IMR-90 (cell line): ENCODE measurements around the gene MRPL4. TPM values are rescaled to one million over a fixed set of nuclear protein-coding genes. Genes with fewer than 3 reads are reported as not detected.

Source experiments
- ATAC-seq: fragments of 200-7000 bp; cut with Tn5 transposase; 2 replicates; pipeline ENCODE4 v1.9.1; 2020; ENCODE audit warnings: low read depth, mild to moderate bottlenecking, moderate library complexity
- BruUV-seq: library from RNA; stranded (reverse); fragments of 400-500 nt; replicated peaks from 2 replicates; lab custom pipeline; 2021; lab: Mats Ljungman, UMichigan
- CTCF ChIA-PET: fragments of 300-600 bp; formaldehyde crosslinking; extraction: SDS; loops from one replicate; lab custom pipeline; 2021; ENCODE audit warnings: antibody characterized with exemption; lab: Yijun Ruan, JAX
- POLR2A ChIA-PET: fragments of 300-600 bp; sonication (Branson Sonifier 250); formaldehyde crosslinking; loops from one replicate; lab custom pipeline; 2022; ENCODE audit warnings: antibody characterized with exemption; ENCODE audit not compliant: unreplicated experiment; lab: Charles Lee
- DNase-seq: peaks from one replicate; pipeline ENCODE4 v3.0.0; 2013
- H2AFZ ChIP-seq: replicated peaks from 2 replicates; pipeline ENCODE3; 2013; ENCODE audit warnings: low read length, mild to moderate bottlenecking; ENCODE audit not compliant: poor library complexity
- H2AK5ac ChIP-seq: 2 replicates; pipeline ENCODE4 v1.6.1; 2013; ENCODE audit warnings: low read depth, low read length, inconsistent platforms
- H2AK9ac ChIP-seq: replicated peaks from 2 replicates; pipeline ENCODE3; 2013; ENCODE audit warnings: mild to moderate bottlenecking, low read depth, low read length, moderate library complexity; ENCODE audit not compliant: poor library complexity
- H2BK120ac ChIP-seq: 2 replicates; pipeline ENCODE4 v1.6.1; 2013; ENCODE audit warnings: low read depth, low read length, inconsistent platforms
- H2BK15ac ChIP-seq: 3 replicates; pipeline ENCODE4 v1.6.1; 2013; ENCODE audit warnings: low read depth, low read length, inconsistent platforms
- H2BK20ac ChIP-seq: 2 replicates; pipeline ENCODE4 v1.6.1; 2013; ENCODE audit warnings: low read depth, mild to moderate bottlenecking, inconsistent platforms, low read length, moderate library complexity
- H2BK5ac ChIP-seq: 2 replicates; pipeline ENCODE4 v1.6.1; 2013; ENCODE audit warnings: mild to moderate bottlenecking, low read depth, low read length, inconsistent platforms; ENCODE audit not compliant: poor library complexity, severe bottlenecking
- H3K14ac ChIP-seq: replicated peaks from 2 replicates; pipeline ENCODE4 v1.6.1; 2013; ENCODE audit warnings: low read depth, low read length, inconsistent platforms
- H3K18ac ChIP-seq: 2 replicates; pipeline ENCODE4 v1.6.1; 2013; ENCODE audit warnings: low read depth, low read length, control low read depth
- H3K23ac ChIP-seq: 2 replicates; pipeline ENCODE4 v1.6.1; 2013; ENCODE audit warnings: low read depth, low read length, inconsistent platforms
- H3K27ac ChIP-seq: 2 replicates; pipeline ENCODE4 v1.5.1; 2013; ENCODE audit warnings: mild to moderate bottlenecking, control low read depth, low read length; ENCODE audit not compliant: insufficient read depth
- H3K27me3 ChIP-seq: 2 replicates; pipeline ENCODE4 v1.6.1; 2013; ENCODE audit warnings: low read length; ENCODE audit not compliant: control insufficient read depth, insufficient read depth
- H3K36me3 ChIP-seq: 2 replicates; pipeline ENCODE4 v1.6.1; 2013; ENCODE audit warnings: low read length, mixed read lengths; ENCODE audit not compliant: control insufficient read depth, insufficient read depth
- H3K4ac ChIP-seq: 2 replicates; pipeline ENCODE4 v1.6.1; 2013; ENCODE audit warnings: low read depth, low read length, inconsistent platforms
- H3K4me1 ChIP-seq: 2 replicates; pipeline ENCODE4 v1.6.1; 2013; ENCODE audit warnings: low read length, mixed read lengths; ENCODE audit not compliant: control insufficient read depth, insufficient read depth
- H3K4me2 ChIP-seq: 2 replicates; pipeline ENCODE4 v1.6.1; 2013; ENCODE audit warnings: low read depth, mild to moderate bottlenecking, control low read depth, low read length, moderate library complexity
- H3K4me3 ChIP-seq: 2 replicates; pipeline ENCODE4 v1.5.1; 2013; ENCODE audit warnings: low read depth, mild to moderate bottlenecking, control low read depth, low read length, moderate library complexity; ENCODE audit not compliant: insufficient read depth
- H3K56ac ChIP-seq: 2 replicates; pipeline ENCODE4 v1.6.1; 2013; ENCODE audit warnings: low read length, inconsistent platforms; ENCODE audit not compliant: insufficient read depth; ENCODE audit errors: extremely low read depth
- H3K79me1 ChIP-seq, 2 experiments: 2 replicates each; pipeline ENCODE4 v1.6.1; 2013; ENCODE audit warnings: low read length in 2 of 2, inconsistent platforms in 1 of 2, low read depth in 1 of 2
- H3K9ac ChIP-seq: 2 replicates; pipeline ENCODE4 v1.6.1; 2013; ENCODE audit warnings: low read depth, low read length, control low read depth
- H3K9me1 ChIP-seq: 2 replicates; pipeline ENCODE4 v1.6.1; 2013; ENCODE audit warnings: low read length, inconsistent platforms; ENCODE audit not compliant: insufficient read depth
- H3K9me3 ChIP-seq: 2 replicates; pipeline ENCODE4 v1.6.1; 2013; ENCODE audit warnings: low read length; ENCODE audit not compliant: control insufficient read depth, insufficient read depth
- H4K20me1 ChIP-seq: 2 replicates; pipeline ENCODE4 v1.6.1; 2013; ENCODE audit warnings: low read length, inconsistent platforms; ENCODE audit not compliant: insufficient read depth
- H4K5ac ChIP-seq: 2 replicates; pipeline ENCODE4 v1.6.1; 2013; ENCODE audit warnings: mild to moderate bottlenecking, low read depth, low read length, control low read depth
- H4K8ac ChIP-seq, 2 experiments: 2 replicates each; pipeline ENCODE4 v1.6.1; 2013; ENCODE audit warnings: low read depth in 2 of 2, low read length in 2 of 2, control low read depth in 1 of 2, inconsistent platforms in 1 of 2
- H4K91ac ChIP-seq: 2 replicates; pipeline ENCODE4 v1.6.1; 2013; ENCODE audit warnings: low read depth, low read length, inconsistent platforms; ENCODE audit not compliant: insufficient read depth
- BHLHE40 ChIP-seq: fragments of 150-350 bp; IDR thresholded peaks from 2 replicates; pipeline ENCODE4 v1.6.1; 2016; ENCODE audit warnings: mild to moderate bottlenecking, low read depth, low read length
- CHD1 ChIP-seq: IDR thresholded peaks from 2 replicates; pipeline ENCODE4 v1.6.1; 2012; ENCODE audit warnings: low read depth, low read length, improper control_type of control experiment
- FOS ChIP-seq: fragments of 150-350 bp; IDR thresholded peaks from 2 replicates; pipeline ENCODE4 v1.6.1; 2016; ENCODE audit warnings: low read depth, low read length
- MAFK ChIP-seq: IDR thresholded peaks from 2 replicates; pipeline ENCODE4 v1.6.1; 2012; ENCODE audit warnings: low read depth, low read length, improper control_type of control experiment
- MAZ ChIP-seq: IDR thresholded peaks from 2 replicates; pipeline ENCODE4 v1.6.1; 2012; ENCODE audit warnings: low read depth, mild to moderate bottlenecking, low read length, improper control_type of control experiment, moderate library complexity, borderline replicate concordance
- MXI1 ChIP-seq: IDR thresholded peaks from 2 replicates; pipeline ENCODE4 v1.6.1; 2012; ENCODE audit warnings: low read depth, mild to moderate bottlenecking, low read length, moderate library complexity, borderline replicate concordance
- NFE2L2 ChIP-seq: fragments of 150-350 bp; IDR thresholded peaks from 2 replicates; pipeline ENCODE4 v1.6.1; 2016; ENCODE audit warnings: low read depth, mild to moderate bottlenecking, low read length
- RAD21 ChIP-seq: IDR thresholded peaks from 2 replicates; pipeline ENCODE4 v1.6.1; 2012; ENCODE audit warnings: low read length, improper control_type of control experiment
- RCOR1 ChIP-seq: IDR thresholded peaks from 2 replicates; pipeline ENCODE4 v1.6.1; 2012; ENCODE audit warnings: mild to moderate bottlenecking, low read length, improper control_type of control experiment; ENCODE audit not compliant: insufficient replicate concordance
- RFX5 ChIP-seq: IDR thresholded peaks from 2 replicates; pipeline ENCODE4 v1.8.0; 2012; ENCODE audit warnings: low read depth, mild to moderate bottlenecking, low read length, moderate library complexity
- WGBS, 2 experiments: methylation state at CpG; one replicate each; pipeline versions ENCODE4 v1.1.5 to v1.1.7; 2013; ENCODE audit warnings: missing lambda C conversion rate in 2 of 2; ENCODE audit not compliant: insufficient read length in 1 of 2; ENCODE audit errors: extremely low coverage in 2 of 2; 5-methylcytosine and 5-hydroxymethylcytosine counted together
- dilution Hi-C: fragments of 300-500 bp; cut with HindIII; formaldehyde crosslinking; loops from one replicate; pipeline ENCODE4 v1.14.3; 2018; ENCODE audit warnings: low sequenced_read_pairs; ENCODE audit not compliant: unreplicated experiment
- in situ Hi-C: fragments of 300-500 bp; cut with MboI; formaldehyde crosslinking; loops from 3 replicates; pipeline ENCODE4 v1.14.3; 2019; ENCODE audit warnings: low sequenced_read_pairs, inconsistent platforms, mixed read lengths
- intact Hi-C: fragments of 100-400 bp; cut with micrococcal nuclease; formaldehyde crosslinking; loops from 2 replicates; pipeline ENCODE4 v1.10.0; 2022
- polyA plus RNA-seq, 3 experiments: library from polyadenylated mRNA; depleted of rRNA; stranded (reverse); fragments of >200 nt; gene quantifications; 2 replicates each; pipeline ENCODE4 v1.2.3, GENCODE V29; 2012; ENCODE audit warnings: low replicate concordance in 1 of 3
- total RNA-seq: library from RNA; depleted of rRNA; stranded (reverse); fragments of >200 nt; gene quantifications from 2 replicates; pipeline ENCODE4 v1.2.3, GENCODE V29; 2012

The MRPL4 gene
- total and polyA plus RNA-seq, 2 of the 4 experiments (the other 2 are of a cell fraction), result 32.8 to 108 TPM

- POLR2A ChIA-PET, result no interaction called here
- TF ChIP-seq CHD1 (no peak), RFX5 (no peak), FOS (no peak), RCOR1 (no peak), MXI1 (no peak), BHLHE40 (no peak), NFE2L2 (no peak), RAD21 (no peak), MAZ (no peak), MAFK (no peak)
These were observed 47.8 kb downstream of the MRPL4 start for GRCh38 chr19:10299545-10300458.

More at GRCh38 chr19:10299545-10300458, 47.8 kb downstream of the MRPL4 start:
- no peak overlapping the region for H2BK15ac ChIP-seq
- H4K91ac ChIP-seq, result no peak overlapping the region; the same call in 1 of the 2 replicates
- peak overlapping the region; percentile 68; the same call in 1 of the 2 replicates for H2AK5ac ChIP-seq
- 0 out of 2 replicates have a peak overlapping the region, but pooled peaks have one; percentile 2 for H3K4ac ChIP-seq
- H3K27ac ChIP-seq, result no peak overlapping the region
- H3K4me3 ChIP-seq, result no peak overlapping the region
- no peak overlapping the region for H3K23ac ChIP-seq
- H3K14ac ChIP-seq, result no peak overlapping the region
- H4K5ac ChIP-seq, result peak overlapping the region; percentile 20
- H3K9me3 ChIP-seq, result no peaks in the 10 kb centered on the region
- H2AFZ ChIP-seq, result peak overlapping the region; percentile 79
- BruUV-seq, result no TSS peak
- peaks cover 6% of the 10 kb centered on the region for H3K4me1 ChIP-seq
- no peak overlapping the region for H3K9ac ChIP-seq
- dilution Hi-C loops (no loop called here), in situ Hi-C loops (no loop called here), intact Hi-C loops (no loop called here)
- H3K79me1 ChIP-seq, result no peaks in the 10 kb centered on the region
- peak overlapping the region; percentile 9 to 79; a peak in 2 of 4 replicates for H4K8ac ChIP-seq
- CTCF ChIA-PET, result no interaction called here
- no peak overlapping the region for H3K4me2 ChIP-seq
- H3K18ac ChIP-seq, result no peak overlapping the region
- H2BK5ac ChIP-seq, result no peak overlapping the region
- H2AK9ac ChIP-seq, result peak overlapping the region; percentile 33
- H2BK120ac ChIP-seq, result no peak overlapping the region
- DNase-seq (no peak), ATAC-seq (peak; percentile 16; the same call in 1 of the 2 replicates)
- H3K36me3 ChIP-seq, result no peaks in the 10 kb centered on the region
- H4K20me1 ChIP-seq, result peaks cover 4% of the 10 kb centered on the region
- H2BK20ac ChIP-seq, result no peak overlapping the region
- peaks cover 5% of the 10 kb centered on the region; the same call in 1 of the 2 replicates for H3K9me1 ChIP-seq
- H3K27me3 ChIP-seq, result no peaks in the 10 kb centered on the region; the same call in 1 of the 2 replicates
- H3K56ac ChIP-seq, result no peak overlapping the region
- WGBS, 2 experiments, result 55% methylated on average over 6 of the region's 14 CpGs; no CpG with 5 or more reads in 1 of the 2 experiments
